K562 (cell line): ENCODE measurements around the gene MOSPD2. TPM values are rescaled to one million over a fixed set of nuclear protein-coding genes. Genes with fewer than 3 reads are reported as not detected.

Source experiments
- ATF1 ChIP-seq, 2 experiments: fragments of 450-650 bp in 1 of 2; IDR thresholded peaks; 2 replicates each; pipeline ENCODE4 v1.6.1; 2016; ENCODE audit warnings: missing compliant biosample characterization in 1 of 2, missing genetic modification characterization in 1 of 2
- BRD4 ChIP-seq: fragments of 200-600 bp; sonication (generic); IDR thresholded peaks from 2 replicates; pipeline ENCODE4 v1.6.1; 2017; ENCODE audit warnings: inconsistent platforms
- CBX5 ChIP-seq: IDR thresholded peaks from 2 replicates; pipeline ENCODE4 v1.6.1; 2014; ENCODE audit warnings: low read depth, borderline replicate concordance
- CEBPB ChIP-seq: fragments of 450-650 bp; IDR thresholded peaks from 2 replicates; pipeline ENCODE4 v1.6.1; 2016; ENCODE audit warnings: missing genetic modification characterization, missing compliant biosample characterization
- E2F8 ChIP-seq: fragments of 450-650 bp; IDR thresholded peaks from 2 replicates; pipeline ENCODE4 v1.7.1; 2018; ENCODE audit warnings: mild to moderate bottlenecking, low read depth; ENCODE audit not compliant: partially characterized antibody
- EGR1 ChIP-seq: fragments of 450-650 bp; conservative IDR thresholded peaks from 2 replicates; pipeline ENCODE4 v1.6.1; 2017; ENCODE audit warnings: mild to moderate bottlenecking
- HNRNPK ChIP-seq: fragments of 200-400 bp; formaldehyde crosslinking; IDR thresholded peaks from one replicate; pipeline ENCODE4 v1.6.1; 2018; ENCODE audit warnings: mild to moderate bottlenecking, low read depth, low read length; ENCODE audit not compliant: poor library complexity, severe bottlenecking
- HNRNPLL ChIP-seq: fragments of 200-400 bp; formaldehyde crosslinking; IDR thresholded peaks from 2 replicates; pipeline ENCODE4 v1.6.1; 2017; ENCODE audit warnings: low read length, low read depth, mild to moderate bottlenecking; ENCODE audit not compliant: poor library complexity, severe bottlenecking
- KLF16 ChIP-seq: IDR thresholded peaks from 2 replicates; pipeline ENCODE4 v1.6.1; 2016; ENCODE audit warnings: antibody characterized with exemption
- MBD2 ChIP-seq: sonication (generic); IDR thresholded peaks from 2 replicates; pipeline ENCODE4 v1.6.1; 2016; ENCODE audit warnings: low read depth, borderline replicate concordance
- MYC ChIP-seq, 2 experiments: fragments of 250-450 bp in 1 of 2; sonication (Bioruptor Pico) in 1 of 2; IDR thresholded peaks; 2 replicates each; pipeline versions ENCODE4 v1.5.1 to v1.6.1; 2012 to 2021; ENCODE audit warnings: low read depth in 2 of 2, borderline replicate concordance in 1 of 2, improper control_type of control experiment in 1 of 2, low read length in 1 of 2, mild to moderate bottlenecking in 1 of 2, moderate library complexity in 1 of 2
- NFIX ChIP-seq: fragments of 250-450 bp; sonication (Bioruptor Pico); IDR thresholded peaks from 2 replicates; pipeline ENCODE4 v1.4.0; 2020; ENCODE audit warnings: low read depth, mild to moderate bottlenecking, moderate library complexity
- NKRF ChIP-seq: fragments of 450-650 bp; IDR thresholded peaks from 2 replicates; pipeline ENCODE4 v1.6.1; 2016; ENCODE audit warnings: borderline replicate concordance
- POLR2A ChIP-seq: fragments of 450-650 bp; conservative IDR thresholded peaks from 2 replicates; pipeline ENCODE4 v1.6.1; 2016
- SP2 ChIP-seq: IDR thresholded peaks from 2 replicates; pipeline ENCODE4 v1.6.1; 2011; ENCODE audit warnings: mild to moderate bottlenecking, low read depth, low read length, moderate library complexity; ENCODE audit not compliant: poor library complexity, severe bottlenecking; ENCODE audit errors: extremely low read depth
- THRB ChIP-seq: fragments of 450-650 bp; formaldehyde crosslinking; conservative IDR thresholded peaks from 2 replicates; pipeline ENCODE4 v1.4.0; 2022; ENCODE audit warnings: mild to moderate bottlenecking, missing genetic modification characterization
- ZNF165 ChIP-seq: fragments of 250-450 bp; sonication (Bioruptor Pico); IDR thresholded peaks from 2 replicates; pipeline ENCODE4 v1.4.0; 2020; ENCODE audit warnings: borderline replicate concordance
- ZNF184 ChIP-seq: sonication (generic); formaldehyde crosslinking; IDR thresholded peaks from 2 replicates; pipeline ENCODE4 v1.5.0; 2020; ENCODE audit warnings: missing genetic modification reagents
- ZNF740 ChIP-seq, 3 experiments: fragments of 200-800 bp in 1 of 3; sonication (Bioruptor generic) in 1 of 3; sonication (generic) in 1 of 3; formaldehyde crosslinking in 1 of 3; IDR thresholded peaks; 2 replicates each; pipeline versions ENCODE4 v1.6.1 to v1.8.0; 2016 to 2022; ENCODE audit warnings: mild to moderate bottlenecking in 2 of 3, missing compliant biosample characterization in 2 of 3, missing genetic modification characterization in 2 of 3, missing genetic modification reagents in 1 of 3
- ZZZ3 ChIP-seq: fragments of 450-650 bp; IDR thresholded peaks from 2 replicates; pipeline ENCODE4 v1.6.1; 2016; ENCODE audit warnings: antibody characterized with exemption, mild to moderate bottlenecking, moderate library complexity
- polyA plus RNA-seq, 8 experiments: library from polyadenylated mRNA; depleted of rRNA in 4 of 8; stranded (reverse) in 5 of 8; unstranded in 3 of 8; fragments of >200 nt; fragmentation: Nextera tagmentation in 2 of 8; fragmentation: Illumina TruSeq in 1 of 8; extraction: Ambion mirVana in 2 of 8; extraction: Trizol in 1 of 8; gene quantifications; 2 replicates each; pipeline versions ENCODE4 v1.2.1 to v1.2.3, GENCODE V29; 2011 to 2014; ENCODE audit warnings: inconsistent platforms in 1 of 8, missing spikeins in 1 of 8
- total RNA-seq, 7 experiments: library from RNA; depleted of rRNA in 6 of 7; stranded (reverse); fragments of >200 nt in 6 of 7; fragmentation: Illumina TruSeq in 2 of 7; extraction: Trizol in 2 of 7; gene quantifications; 2 replicates each; pipeline versions ENCODE4 v1.2.1 to v1.2.3, GENCODE V29; 2011 to 2021; ENCODE audit warnings: low replicate concordance in 1 of 7

MOSPD2 gene
- total and polyA plus RNA-seq, 9 of the 15 experiments (the other 6 are each of a cell fraction or from before 2014, with no cell fraction given), result 3.9 to 12.2 (median 9.2) TPM

- TF ChIP-seq ZNF740 (CRISPR knock-in tag; IDR thresholded peaks at IDR 0.05), result peak; percentile 81
- no peak for TF ChIP-seq ZNF740 (tag; IDR thresholded peaks at IDR 0.05)
- peak; percentile 88 for TF ChIP-seq CEBPB
- 0 out of 2 replicates have a peak, but pooled peaks have one; percentile 62 for TF ChIP-seq ZZZ3
- TF ChIP-seq THRB (CRISPR knock-in tag), result no peak
- TF ChIP-seq POLR2A, result peak; percentile 83
- TF ChIP-seq NFIX, result no peak
- no peak for TF ChIP-seq ZNF184
- no peak for TF ChIP-seq ZNF165 (CRISPR knock-in tag)
- TF ChIP-seq BRD4, result no peak
- TF ChIP-seq E2F8, result peak; percentile 21
- peak; percentile 95 for TF ChIP-seq EGR1
- TF ChIP-seq HNRNPLL, result peak; percentile 60
- TF ChIP-seq ATF1 (CRISPR knock-in tag; IDR thresholded peaks at IDR 0.05), result peak; percentile 55
- peak; percentile 82 for TF ChIP-seq ATF1 (tag; IDR thresholded peaks at IDR 0.05)
- no peak; the same call in 1 of the 2 replicates for TF ChIP-seq MYC (IDR thresholded peaks at IDR 0.05; ENCODE audit: low read depth, low read length)
- TF ChIP-seq MYC (CRISPR knock-in tag; IDR thresholded peaks at IDR 0.05; ENCODE audit: borderline replicate concordance, low read depth), result no peak
- TF ChIP-seq NKRF, result peak; percentile 66; the same call in 1 of the 2 replicates
- peak; percentile 28; the same call in 1 of the 2 replicates for TF ChIP-seq KLF16
- no peak for TF ChIP-seq CBX5
- TF ChIP-seq MBD2, result peak; percentile 27; the same call in 1 of the 2 replicates
- no peak for TF ChIP-seq HNRNPK
- peak; percentile 19 for TF ChIP-seq SP2
Observed at GRCh38 chrX:14872851-14873675, at the start of gene MOSPD2, which contains the start of gene FANCB (continued).
